Cardiac muscle cell (in vitro differentiated cells and primary cell): ENCODE data around the gene GPR132. TPM values are rescaled to one million over a fixed set of nuclear protein-coding genes. Genes with fewer than 3 reads are reported as not detected.

ENCODE experiments used
- DNase-seq, 2 donors: peaks; one replicate each; pipeline versions ENCODE4 v3.0.0 to v3.0.0-alpha.2; 2010 to 2017; ENCODE audit warnings: low read depth in 1 of 2, low spot score in 1 of 2
- H3K27ac ChIP-seq: fragments of 200-600 bp; sonication (generic); 2 replicates; pipeline ENCODE4 v1.5.1; 2016
- H3K27me3 ChIP-seq: fragments of 200-600 bp; sonication (generic); 2 replicates; pipeline ENCODE4 v1.6.0; 2016; ENCODE audit warnings: control low read depth
- H3K36me3 ChIP-seq: fragments of 200-600 bp; sonication (generic); 2 replicates; pipeline ENCODE4 v1.5.1; 2016; ENCODE audit warnings: control low read depth
- H3K4me1 ChIP-seq: fragments of 200-600 bp; sonication (generic); 2 replicates; pipeline ENCODE4 v1.8.1; 2017; ENCODE audit warnings: low read depth, mild to moderate bottlenecking, mixed run types
- H3K4me3 ChIP-seq: fragments of 200-600 bp; sonication (generic); 2 replicates; pipeline ENCODE4 v1.5.1; 2016; ENCODE audit warnings: mild to moderate bottlenecking
- H3K9me3 ChIP-seq: fragments of 200-600 bp; sonication (generic); 2 replicates; pipeline ENCODE4 v1.5.1; 2017; ENCODE audit warnings: low read depth, mild to moderate bottlenecking, control low read depth
- CTCF ChIP-seq: IDR thresholded peaks from 2 replicates; pipeline ENCODE4 v1.5.1; 2012; ENCODE audit warnings: low read depth, mild to moderate bottlenecking, low read length
- polyA plus RNA-seq: library from polyadenylated mRNA; unstranded; fragments of >200 nt; fragmentation: Nextera tagmentation; extraction: Ambion mirVana; gene quantifications from 2 replicates; pipeline ENCODE4 v1.2.1, GENCODE V29; 2016
- total RNA-seq: library from RNA; depleted of rRNA; stranded (reverse); fragments of >200 nt; gene quantifications from 2 replicates; pipeline ENCODE4 v1.2.3, GENCODE V29; 2016

The GPR132 gene
- total and polyA plus RNA-seq, 2 experiments from 2014 or later = 1.0 to 2.0 TPM

GRCh38 chr14:105073720-105074600 is 8.7 kb upstream of the GPR132 start:
- no peak for DNase-seq
- Histone ChIP-seq H3K27ac (no peak overlapping the region), H3K9me3 (no peaks in the 10 kb centered on the region), H3K36me3 (no peaks in the 10 kb centered on the region), H3K27me3 (no peaks in the 10 kb centered on the region), H3K4me3 (no peak overlapping the region), H3K4me1 (peaks cover 4% of the 10 kb centered on the region)
- TF ChIP-seq CTCF = no peak

DNA sequence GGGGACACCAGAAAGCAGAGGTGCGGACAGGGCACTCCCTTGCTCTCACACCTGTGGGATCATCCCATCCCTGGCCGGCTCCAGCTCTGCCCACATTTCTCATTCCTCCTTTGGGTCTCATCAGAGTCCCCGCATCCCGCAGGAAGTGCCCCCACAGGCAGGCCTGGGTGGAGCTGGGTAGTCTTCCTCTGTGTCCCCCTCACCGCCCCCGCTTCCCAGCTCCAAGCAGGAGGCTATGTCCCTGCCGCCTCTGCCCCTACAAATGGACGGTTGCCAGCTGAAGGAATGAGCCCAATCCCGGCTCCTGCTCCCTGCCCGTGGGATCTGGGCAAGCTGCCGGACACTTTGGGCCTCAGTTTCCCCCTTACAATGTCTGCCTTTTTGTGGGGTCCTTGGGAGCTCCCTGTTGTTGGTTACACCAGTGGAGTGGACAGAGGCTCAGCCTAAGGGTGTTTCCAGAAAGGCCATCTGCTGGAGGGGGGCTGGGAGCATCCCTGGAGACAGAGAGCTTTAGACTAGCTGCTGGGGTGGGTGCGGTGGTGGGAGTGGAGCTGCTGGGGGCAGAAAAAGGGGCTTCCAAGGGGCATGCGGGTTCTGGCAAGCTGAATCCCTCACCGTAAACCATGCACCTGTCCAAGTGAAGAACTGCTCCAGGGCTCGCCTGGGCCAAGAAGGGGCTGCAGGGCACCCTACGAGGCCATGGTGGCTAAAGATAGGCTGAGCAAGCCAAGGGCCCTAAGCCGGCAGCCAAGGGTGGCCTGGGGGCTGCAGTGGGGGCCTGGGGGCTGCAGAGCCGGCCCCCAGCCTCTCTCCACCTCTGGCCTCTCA is 7.9 kb upstream of the GPR132 start:
- TF ChIP-seq CTCF = no peak
- no peak overlapping the region for H3K27ac ChIP-seq
- DNase-seq = no peak
- H3K4me3 ChIP-seq = no peak overlapping the region
- H3K9me3 ChIP-seq = no peaks in the 10 kb centered on the region
- H3K27me3 ChIP-seq = no peaks in the 10 kb centered on the region
- H3K36me3 ChIP-seq = no peaks in the 10 kb centered on the region
- H3K4me1 ChIP-seq = peaks cover 4% of the 10 kb centered on the region

- H3K27me3 ChIP-seq = no peaks in the 10 kb centered on the region
- H3K4me3 ChIP-seq = no peak overlapping the region
- H3K9me3 ChIP-seq = no peaks in the 10 kb centered on the region
- no peak for TF ChIP-seq CTCF
- H3K4me1 ChIP-seq = peaks cover 4% of the 10 kb centered on the region
- H3K27ac ChIP-seq = no peak overlapping the region
- no peak for DNase-seq
- H3K36me3 ChIP-seq = no peaks in the 10 kb centered on the region
Observed at GRCh38 chr14:105072381-105072861, 7.2 kb upstream of the GPR132 start.

DNA sequence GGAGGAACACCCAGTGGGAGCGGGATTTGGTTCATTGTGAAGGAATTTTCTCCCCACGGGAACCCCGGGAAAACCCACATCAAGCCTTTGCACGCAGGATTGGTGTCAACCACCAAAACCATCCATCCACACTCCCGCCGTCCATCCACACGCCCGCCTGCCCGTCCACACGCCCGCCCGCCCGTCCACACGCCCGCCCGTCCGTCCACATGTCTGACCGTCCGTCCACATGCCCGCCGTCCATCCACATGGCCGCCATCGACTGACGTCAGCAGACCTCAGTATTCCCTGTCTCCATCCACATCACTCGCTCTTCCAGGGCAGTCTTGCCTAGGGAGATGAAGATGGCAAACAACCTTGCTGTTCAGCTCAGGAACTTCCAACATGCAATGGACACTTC is 6.7 kb upstream of the GPR132 start:
- no peak for DNase-seq
- H3K27me3 ChIP-seq = no peaks in the 10 kb centered on the region
- no peak overlapping the region for H3K4me3 ChIP-seq

More for the DNA sequence above, 6.7 kb upstream of the GPR132 start:
- TF ChIP-seq CTCF = no peak
- H3K4me1 ChIP-seq = peaks cover 4% of the 10 kb centered on the region
- no peak overlapping the region for H3K27ac ChIP-seq
- H3K9me3 ChIP-seq = no peaks in the 10 kb centered on the region
- no peaks in the 10 kb centered on the region for H3K36me3 ChIP-seq
